GM19397 (cell line): Measurements from ENCODE around the gene PSTK.

ENCODE experiments used
- ATAC-seq: cut with Tn5 transposase; IDR thresholded peaks from one replicate; pipeline ENCODE4 v1.9.1; 2021; ENCODE audit warnings: mild to moderate bottlenecking, moderate library complexity; ENCODE audit not compliant: unreplicated experiment

PSTK gene

GRCh38 chr10:123019264-123019663 is 39.1 kb downstream of the PSTK start:
- ATAC-seq, result no peak

- ATAC-seq, result no peak
These were observed 39.9 kb downstream of the PSTK start for GRCh38 chr10:123019941-123020703.

- no peak for ATAC-seq
These were observed 41.3 kb downstream of the PSTK start for GRCh38 chr10:123021517-123021916.

- no peak for ATAC-seq
These were observed 44.3 kb downstream of the PSTK start for GRCh38 chr10:123024540-123024939.

- ATAC-seq, result no peak
These were observed 46.1 kb downstream of the PSTK start for GRCh38 chr10:123026302-123026701.

- no peak for ATAC-seq
These were observed 47.7 kb downstream of the PSTK start for GRCh38 chr10:123027861-123028260.

GRCh38 chr10:123031124-123031523 is 50.9 kb downstream of the PSTK start:
- ATAC-seq, result no peak

- no peak for ATAC-seq
These were observed 54.1 kb downstream of the PSTK start for GRCh38 chr10:123034332-123034731.

GRCh38 chr10:123035467-123036086 is 55.4 kb downstream of the PSTK start:
- no peak for ATAC-seq

- ATAC-seq, result no peak
These were observed 58.8 kb downstream of the PSTK start for GRCh38 chr10:123038782-123039631.

- no peak for ATAC-seq
These were observed 59.4 kb downstream of the PSTK start for GRCh38 chr10:123039632-123039930.
